GM10266 (cell line): Measurements from ENCODE around the gene EGFL8.

ENCODE experiments used
- DNase-seq: peaks from one replicate; pipeline ENCODE4 v3.0.0; 2012; ENCODE audit errors: extremely low spot score
- TF ChIP-seq, protein P1 (sequence below): IDR thresholded peaks from 2 replicates; pipeline ENCODE4 v1.5.1; 2012; ENCODE audit warnings: mild to moderate bottlenecking, low read depth; ENCODE audit not compliant: control insufficient read depth, insufficient read depth; ENCODE audit errors: missing control alignments

EGFL8 gene

DNA sequence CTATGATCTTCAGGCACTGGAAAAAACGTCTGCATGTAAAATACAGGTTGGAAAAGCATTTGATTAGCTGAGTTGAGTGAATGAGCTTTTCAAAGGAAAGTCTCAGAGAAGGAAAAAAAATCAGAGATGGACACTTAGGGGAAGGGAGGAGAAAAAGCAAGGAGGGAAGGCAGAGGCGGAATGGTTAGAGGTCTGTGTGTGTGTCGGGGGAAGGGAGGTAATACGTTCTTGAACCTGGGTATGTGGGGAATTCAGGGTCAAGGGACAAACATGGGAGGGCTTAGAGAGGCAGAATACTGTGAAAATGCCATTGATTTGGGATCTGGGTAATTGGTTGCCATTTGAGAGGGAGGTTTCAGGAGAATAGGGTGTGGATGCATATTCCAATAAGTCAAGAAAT, 17.7 kb upstream of the EGFL8 start:
- TF ChIP-seq, protein P1, sequence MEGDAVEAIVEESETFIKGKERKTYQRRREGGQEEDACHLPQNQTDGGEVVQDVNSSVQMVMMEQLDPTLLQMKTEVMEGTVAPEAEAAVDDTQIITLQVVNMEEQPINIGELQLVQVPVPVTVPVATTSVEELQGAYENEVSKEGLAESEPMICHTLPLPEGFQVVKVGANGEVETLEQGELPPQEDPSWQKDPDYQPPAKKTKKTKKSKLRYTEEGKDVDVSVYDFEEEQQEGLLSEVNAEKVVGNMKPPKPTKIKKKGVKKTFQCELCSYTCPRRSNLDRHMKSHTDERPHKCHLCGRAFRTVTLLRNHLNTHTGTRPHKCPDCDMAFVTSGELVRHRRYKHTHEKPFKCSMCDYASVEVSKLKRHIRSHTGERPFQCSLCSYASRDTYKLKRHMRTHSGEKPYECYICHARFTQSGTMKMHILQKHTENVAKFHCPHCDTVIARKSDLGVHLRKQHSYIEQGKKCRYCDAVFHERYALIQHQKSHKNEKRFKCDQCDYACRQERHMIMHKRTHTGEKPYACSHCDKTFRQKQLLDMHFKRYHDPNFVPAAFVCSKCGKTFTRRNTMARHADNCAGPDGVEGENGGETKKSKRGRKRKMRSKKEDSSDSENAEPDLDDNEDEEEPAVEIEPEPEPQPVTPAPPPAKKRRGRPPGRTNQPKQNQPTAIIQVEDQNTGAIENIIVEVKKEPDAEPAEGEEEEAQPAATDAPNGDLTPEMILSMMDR = no peak
- DNase-seq = no peak

DNA sequence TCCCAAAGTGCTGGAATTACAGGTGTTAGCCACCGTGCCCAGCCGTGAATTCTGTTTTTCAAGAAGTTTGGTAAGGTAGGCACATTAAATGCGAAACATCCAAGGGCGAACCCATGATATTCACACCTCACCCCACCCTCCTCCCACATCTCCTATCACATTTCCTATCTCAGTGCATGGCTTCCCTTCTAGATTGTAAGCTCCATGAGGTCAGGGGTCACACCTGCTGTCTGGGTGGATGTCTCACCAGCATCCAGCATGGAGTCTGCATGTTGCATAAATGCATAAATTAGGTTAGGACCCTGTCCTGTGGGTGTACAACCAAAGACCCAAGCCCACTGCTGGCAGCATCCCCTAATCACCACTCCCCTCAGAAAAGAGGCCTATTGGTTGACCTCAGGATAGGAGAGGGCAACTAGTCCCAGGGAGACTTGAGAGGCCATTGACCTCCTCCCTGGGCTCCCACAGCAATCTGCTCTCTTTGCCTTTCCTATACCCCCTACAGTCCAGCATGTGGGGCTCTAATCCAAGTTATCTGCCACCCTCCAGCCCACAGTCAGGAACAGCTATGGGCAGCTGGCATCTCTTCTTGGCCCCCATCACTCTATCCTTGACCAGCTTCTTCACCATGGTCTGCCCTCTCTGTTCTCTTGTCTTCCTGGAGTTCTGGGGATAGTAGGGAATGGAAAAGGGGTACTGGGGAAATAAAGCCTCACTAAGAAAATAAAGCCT, 16.8 kb upstream of the EGFL8 start:
- no peak for DNase-seq
- TF ChIP-seq, protein P1 = no peak

DNA sequence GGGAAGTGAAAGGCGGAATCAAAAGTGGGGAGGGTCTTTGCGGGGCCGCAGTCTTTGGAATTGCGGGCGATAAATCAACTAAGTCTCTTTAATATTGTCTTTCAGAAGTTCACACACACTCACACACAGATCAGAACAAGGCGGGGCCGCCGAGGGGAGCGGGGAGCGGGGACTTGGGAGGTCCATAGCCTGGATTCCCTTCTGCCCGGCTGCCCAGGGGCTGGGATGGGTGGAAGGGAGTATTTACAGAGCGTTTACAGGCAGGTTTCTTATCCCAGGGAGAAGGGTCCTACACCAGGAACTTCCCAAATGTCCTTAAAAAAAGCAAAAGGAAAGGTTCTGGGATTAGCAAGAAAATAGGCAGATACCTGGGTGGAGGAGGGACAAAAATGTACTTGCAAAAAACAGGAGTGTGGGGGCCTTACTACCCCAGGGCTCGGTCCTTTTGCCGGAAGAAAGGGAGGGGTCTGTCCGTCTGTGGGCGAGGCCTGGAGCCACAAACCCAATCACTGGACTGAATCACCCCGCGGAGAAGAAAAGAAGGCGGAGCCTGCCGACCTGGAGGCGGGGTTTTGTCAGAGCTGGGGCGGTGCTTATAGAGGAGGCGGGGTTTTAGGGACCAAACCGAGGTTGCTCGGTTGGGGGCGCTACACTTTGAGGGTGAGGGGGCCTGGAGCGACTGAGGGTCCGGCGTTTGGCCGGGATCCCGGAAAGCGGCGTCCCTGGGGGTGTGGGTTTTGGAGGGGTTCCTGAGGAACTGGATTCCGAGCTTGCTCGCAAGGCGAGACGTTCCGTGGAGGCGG, 15.9 kb upstream of the EGFL8 start:
- TF ChIP-seq, protein P1 = no peak
- DNase-seq = no peak

- no peak for DNase-seq
- TF ChIP-seq, protein P1 = no peak
Observed at GRCh38 chr6:32149092-32149755, 15.2 kb upstream of the EGFL8 start.

- TF ChIP-seq, protein P1 = no peak
- no peak for DNase-seq
Observed at GRCh38 chr6:32149932-32150870, 14.2 kb upstream of the EGFL8 start.

DNA sequence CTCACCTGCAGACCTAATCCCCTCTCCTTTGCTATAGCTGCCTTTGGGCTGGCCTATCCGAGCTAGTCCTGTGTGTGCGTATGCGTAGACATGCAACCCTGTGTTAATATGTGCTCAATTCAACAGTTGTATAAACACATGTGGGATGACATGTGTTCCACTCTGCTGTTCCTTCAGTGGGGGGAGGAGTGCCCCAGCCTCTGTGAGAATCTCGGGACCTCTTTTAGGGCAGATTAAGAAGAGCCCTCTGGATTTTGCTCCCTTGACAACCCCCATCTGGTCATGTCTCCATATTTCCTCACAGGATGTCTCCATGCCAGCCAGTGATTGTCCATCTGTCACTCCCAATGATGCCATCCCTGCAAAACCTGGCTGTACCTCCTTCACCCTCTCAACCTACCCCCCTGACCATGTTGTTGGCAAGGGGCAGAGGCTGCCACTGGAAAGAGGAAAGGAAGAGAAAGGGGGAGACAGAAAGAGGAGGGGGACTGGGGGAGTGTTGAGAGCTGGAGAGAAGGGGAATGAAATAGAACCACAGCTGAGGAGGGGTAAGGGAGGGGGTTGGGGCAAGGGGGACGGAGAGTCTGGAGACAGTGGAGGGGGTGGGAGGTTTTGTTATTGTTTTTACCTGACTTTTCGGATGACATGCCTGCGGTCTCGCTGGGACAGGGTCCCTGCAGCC, 13.1 kb upstream of the EGFL8 start:
- TF ChIP-seq, protein P1 = no peak
- no peak for DNase-seq
